Heart right ventricle (tissue), 16 donors: ENCODE data around the gene PRUNE1. TPM values are rescaled to one million over a fixed set of nuclear protein-coding genes. Genes with fewer than 3 reads are reported as not detected.

Experiments
- ATAC-seq, 8 donors: fragments of 200-7000 bp; cut with Tn5 transposase; one replicate each; pipeline ENCODE4 v1.9.1; 2020; ENCODE audit warnings: mild to moderate bottlenecking in 8 of 8, moderate library complexity in 8 of 8, moderate number of reproducible peaks in 1 of 8
- DNase-seq, 2 donors: peaks; one replicate each; pipeline ENCODE4 v3.0.0-alpha.2; 2020
- H3K27ac ChIP-seq, 10 donors: fragments of 200-600 bp; sonication (generic) in 2 of 10; one replicate each; pipeline versions ENCODE4 v1.5.0 to v1.8.0; 2020 to 2022; ENCODE audit warnings: mild to moderate bottlenecking in 3 of 10
- H3K27me3 ChIP-seq, 7 donors: fragments of 200-600 bp; one replicate each; pipeline ENCODE4 v1.8.0; 2021 to 2022; ENCODE audit warnings: mild to moderate bottlenecking in 2 of 7
- H3K36me3 ChIP-seq, 9 donors: fragments of 200-600 bp; sonication (generic) in 1 of 9; one replicate each; pipeline versions ENCODE4 v1.5.0 to v1.8.0; 2020 to 2022; ENCODE audit warnings: mild to moderate bottlenecking in 2 of 9
- H3K4me1 ChIP-seq, 9 donors: fragments of 200-600 bp; sonication (generic) in 1 of 9; one replicate each; pipeline versions ENCODE4 v1.5.0 to v1.8.0; 2020 to 2022; ENCODE audit warnings: mild to moderate bottlenecking in 4 of 9
- H3K4me3 ChIP-seq, 10 donors: fragments of 200-600 bp; sonication (generic) in 2 of 10; one replicate each; pipeline versions ENCODE4 v1.5.0 to v1.8.0; 2020 to 2022; ENCODE audit warnings: mild to moderate bottlenecking in 7 of 10, moderate library complexity in 2 of 10
- H3K9me3 ChIP-seq, 11 donors: fragments of 200-600 bp in 10 of 11; sonication (generic) in 2 of 11; one replicate each; pipeline versions ENCODE4 v1.5.0 to v1.8.0; 2013 to 2022; ENCODE audit warnings: mild to moderate bottlenecking in 2 of 11, control low read depth in 1 of 11, moderate library complexity in 1 of 11
- WGBS, 2 donors: extraction: QIAGEN DNeasy Blood & Tissue Kit; methylation state at CpG; one replicate each; pipeline ENCODE4 v1.1.7; 2013; ENCODE audit warnings: inconsistent platforms in 1 of 2; 5-methylcytosine and 5-hydroxymethylcytosine counted together
- intact Hi-C, 10 donors: fragments of 100-400 bp; cut with DNase I; formaldehyde crosslinking; loops; one replicate each; pipeline versions ENCODE4 v1.11.1 to v1.14.2; 2022
- polyA plus RNA-seq, 2 donors: library from polyadenylated mRNA; stranded (reverse); fragments of 200-250 nt; gene quantifications; one replicate each; pipeline ENCODE4 v1.2.3, GENCODE V29; 2013
- total RNA-seq, 10 donors: library from RNA; stranded (reverse); fragmentation: NEBNext Ultra II Directional in 3 of 10; extraction: Animal tissue kit (Norgen Biotek cat#: 25700) in 3 of 10; gene quantifications; one replicate each; pipeline versions ENCODE4 v1.2.1 to v1.2.4, GENCODE V29; 2021 to 2023
- TF ChIP-seq, protein P1 (sequence below), 9 donors: fragments of 200-600 bp; sonication (generic) in 2 of 9; IDR thresholded peaks; one replicate each; pipeline versions ENCODE4 v1.5.0 to v1.8.0; 2021 to 2022; ENCODE audit warnings: antibody characterized with exemption in 9 of 9, mild to moderate bottlenecking in 5 of 9, moderate library complexity in 1 of 9
- donor health status: Arrhythmogenic right ventricular cardiomyopathy.
- donor health status: ischemic (EF 13 %, LVEDD 7.1; RV severe dilation, severe dysfunction).
- donor health status: healthy with polysubstance abuse.
- donor health status: DM: no; HTN: yes; CAD: no.
- donor health status: DM: no; HTN: no; CAD: no.
- donor health status: ischemic (EF 25% LVEDD 6.9; RV normal size, moderate dysfunction).
- donor health status: ischemic (EF 25% LVEDD 5.7; RV mildly dilated, moderate dysfunction).
- donor health status: healthy.
- donor health status: DM: yes; HTN: yes; CAD: no.
- donor health status: Ischemic cardiomyopathy.
- donor health status: ischemic (EF 35%, LVEDD 5.7; RV mildly dilated, moderate dysfunction).
- donor health status: nonischemic (EF 11% LVEDD 7.7; RV severe dilation, severe dysfunction).
- donor health status: DM: yes; HTN: yes; CAD: no.
- donor health status: PGD.
- donor health status: ischemic (EF 29% LVEDD 5.4; RV normal size, mild dysfunction).
- donor health status: nonischemic (EF 23%, LVEDD 6.1; RV moderate dilation, normal function).

PRUNE1 gene
- total and polyA plus RNA-seq, 12 donors = 11.5 to 50.1 (median 43.9) TPM

- H3K27ac ChIP-seq = peak overlapping the region in 9 of 10 donors; percentile 61 to 91 (median 70)
- WGBS, 2 donors = 60 to 70% methylated on average over 11 of the region's 11 CpGs
- peak; percentile 79 to 80 for DNase-seq
- H3K4me1 ChIP-seq = peaks cover 15 to 69% (median 32%) of the 10 kb centered on the region in 9 donors
- H3K9me3 ChIP-seq = no peaks in the 10 kb centered on the region
- peak overlapping the region in 3 of 10 donors; percentile 5 to 29 (median 14) for H3K4me3 ChIP-seq
- intact Hi-C loops = loop anchor here in 3 of 10 donors (5.0 to 10.0 kb wide), 3 partner anchors 100 to 352 kb away; partner anchors contain the start of genes ARNT (in 3 of the 3) and ENSA (in 1 of the 3)
- TF ChIP-seq, protein P1, sequence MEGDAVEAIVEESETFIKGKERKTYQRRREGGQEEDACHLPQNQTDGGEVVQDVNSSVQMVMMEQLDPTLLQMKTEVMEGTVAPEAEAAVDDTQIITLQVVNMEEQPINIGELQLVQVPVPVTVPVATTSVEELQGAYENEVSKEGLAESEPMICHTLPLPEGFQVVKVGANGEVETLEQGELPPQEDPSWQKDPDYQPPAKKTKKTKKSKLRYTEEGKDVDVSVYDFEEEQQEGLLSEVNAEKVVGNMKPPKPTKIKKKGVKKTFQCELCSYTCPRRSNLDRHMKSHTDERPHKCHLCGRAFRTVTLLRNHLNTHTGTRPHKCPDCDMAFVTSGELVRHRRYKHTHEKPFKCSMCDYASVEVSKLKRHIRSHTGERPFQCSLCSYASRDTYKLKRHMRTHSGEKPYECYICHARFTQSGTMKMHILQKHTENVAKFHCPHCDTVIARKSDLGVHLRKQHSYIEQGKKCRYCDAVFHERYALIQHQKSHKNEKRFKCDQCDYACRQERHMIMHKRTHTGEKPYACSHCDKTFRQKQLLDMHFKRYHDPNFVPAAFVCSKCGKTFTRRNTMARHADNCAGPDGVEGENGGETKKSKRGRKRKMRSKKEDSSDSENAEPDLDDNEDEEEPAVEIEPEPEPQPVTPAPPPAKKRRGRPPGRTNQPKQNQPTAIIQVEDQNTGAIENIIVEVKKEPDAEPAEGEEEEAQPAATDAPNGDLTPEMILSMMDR (IDR thresholded peaks at IDR 0.05) = no peak
- no peaks in the 10 kb centered on the region for H3K36me3 ChIP-seq
- no peaks in the 10 kb centered on the region for H3K27me3 ChIP-seq
- peak; percentile 48 to 74 (median 54) for ATAC-seq
Observed at GRCh38 chr1:150976879-150977694, 31.2 kb upstream of the PRUNE1 start.

- peak overlapping the region in 6 of 10 donors; percentile 8 to 42 (median 24) for H3K4me3 ChIP-seq
- DNase-seq (peak; percentile 73 to 88), ATAC-seq (peak; percentile 23 to 68 (median 50))
- TF ChIP-seq, protein P1 (IDR thresholded peaks at IDR 0.05) = peak; percentile 99 to 100 (median 100)
- H3K27me3 ChIP-seq = no peaks in the 10 kb centered on the region
- intact Hi-C loops = loop anchor here in 4 of 10 donors (2.0 to 10.0 kb wide), 5 partner anchors 17 to 355 kb away; partner anchors contain the start of genes ARNT (in 3 of the 4), ENSA (in 1 of the 4) and MINDY1 (in 1 of the 4)
- H3K4me1 ChIP-seq = peaks cover 3 to 52% (median 14%) of the 10 kb centered on the region in 9 donors
- H3K9me3 ChIP-seq = no peaks in the 10 kb centered on the region
- no peaks in the 10 kb centered on the region for H3K36me3 ChIP-seq
- WGBS, 2 donors = 24 to 29% methylated on average over 23 of the region's 23 CpGs
- H3K27ac ChIP-seq = peak overlapping the region in 5 of 10 donors; percentile 18 to 91 (median 51)
Observed at GRCh38 chr1:150979092-150980056, 28.9 kb upstream of the PRUNE1 start.

GRCh38 chr1:150981177-150981804 lies 27.0 kb upstream of the PRUNE1 start:
- ATAC-seq (no peak), DNase-seq (no peak)
- Histone ChIP-seq H3K4me3 (no peak overlapping the region), H3K27ac (no peak overlapping the region), H3K36me3 (no peaks in the 10 kb centered on the region), H3K9me3 (no peaks in the 10 kb centered on the region), H3K27me3 (no peaks in the 10 kb centered on the region), H3K4me1 (peaks cover 3 to 38% (median 10%) of the 10 kb centered on the region in 9 donors)
- TF ChIP-seq, protein P1 (IDR thresholded peaks at IDR 0.05) = no peak
- intact Hi-C loops = no loop called here
- WGBS, 2 donors = 92% methylated on average over 6 of the region's 6 CpGs
